ENCODE measurements around the gene KCNQ5.

GRCh38 chr6:73078333-73078862 lies 456.5 kb downstream of the KCNQ5 start:
- TF ChIP-seq, protein P1, sequence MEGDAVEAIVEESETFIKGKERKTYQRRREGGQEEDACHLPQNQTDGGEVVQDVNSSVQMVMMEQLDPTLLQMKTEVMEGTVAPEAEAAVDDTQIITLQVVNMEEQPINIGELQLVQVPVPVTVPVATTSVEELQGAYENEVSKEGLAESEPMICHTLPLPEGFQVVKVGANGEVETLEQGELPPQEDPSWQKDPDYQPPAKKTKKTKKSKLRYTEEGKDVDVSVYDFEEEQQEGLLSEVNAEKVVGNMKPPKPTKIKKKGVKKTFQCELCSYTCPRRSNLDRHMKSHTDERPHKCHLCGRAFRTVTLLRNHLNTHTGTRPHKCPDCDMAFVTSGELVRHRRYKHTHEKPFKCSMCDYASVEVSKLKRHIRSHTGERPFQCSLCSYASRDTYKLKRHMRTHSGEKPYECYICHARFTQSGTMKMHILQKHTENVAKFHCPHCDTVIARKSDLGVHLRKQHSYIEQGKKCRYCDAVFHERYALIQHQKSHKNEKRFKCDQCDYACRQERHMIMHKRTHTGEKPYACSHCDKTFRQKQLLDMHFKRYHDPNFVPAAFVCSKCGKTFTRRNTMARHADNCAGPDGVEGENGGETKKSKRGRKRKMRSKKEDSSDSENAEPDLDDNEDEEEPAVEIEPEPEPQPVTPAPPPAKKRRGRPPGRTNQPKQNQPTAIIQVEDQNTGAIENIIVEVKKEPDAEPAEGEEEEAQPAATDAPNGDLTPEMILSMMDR (IDR thresholded peaks at IDR 0.05) = no peak
- TF ChIP-seq POLR2A (IDR thresholded peaks at IDR 0.05) = no peak
